Bone marrow (tissue), 2 donors: ENCODE data around the gene HOXB4.

Experiments used
- DNase-seq, 2 donors: peaks; one replicate each; lab custom pipeline; 2025; lab: John Stamatoyannopoulos, UW

The HOXB4 gene

DNA sequence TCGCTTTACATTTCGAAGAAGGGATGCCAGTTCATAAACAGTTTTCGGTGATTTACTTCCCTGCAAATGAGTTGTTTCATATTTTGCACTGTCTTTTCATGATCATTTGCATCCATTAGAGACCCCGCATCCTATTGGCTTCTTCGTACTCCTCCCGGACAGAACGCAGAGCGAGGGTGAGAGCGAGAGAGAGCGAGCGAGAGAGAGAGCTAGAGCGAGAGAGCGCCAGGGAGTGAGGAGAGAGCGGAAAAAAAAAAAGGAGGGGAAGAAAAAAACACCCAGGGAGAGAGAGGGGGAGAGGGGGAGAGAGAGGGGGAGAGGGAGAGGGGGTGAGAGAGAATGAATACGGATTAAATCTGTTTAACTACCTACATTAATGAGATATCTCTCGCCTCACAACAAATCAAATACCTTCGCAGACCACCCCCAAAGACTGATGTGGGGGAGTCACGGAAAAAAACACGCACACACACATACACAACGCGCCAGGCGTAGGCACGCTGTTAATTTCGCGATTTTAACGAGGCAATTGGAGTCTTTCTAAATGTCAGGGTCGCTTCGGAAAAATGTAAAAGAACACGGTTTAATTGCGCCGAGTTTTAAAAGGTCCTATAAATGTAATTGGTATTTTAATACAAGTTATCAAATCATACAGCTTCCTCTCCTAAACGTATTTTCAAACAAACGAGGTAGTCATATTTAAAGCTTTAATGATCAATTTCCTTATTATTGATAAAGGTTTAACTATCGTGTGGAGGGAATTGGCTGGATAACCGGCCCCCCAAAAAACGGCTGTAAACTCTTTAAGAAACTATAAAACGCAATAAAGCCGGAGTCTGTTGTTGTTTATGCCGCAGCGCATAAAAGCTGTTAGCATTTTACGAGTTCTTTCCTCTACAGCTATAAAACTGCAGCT, 37.2 kb upstream of the HOXB4 start, which contains the start of gene HOXB8:
Gene HOXB8 (minus strand): TSS at position 246 of the 916 bp plus-strand sequence. CDS start 588 bp downstream, outside the sequence.
- peak in 1 of 2 donors; percentile 8 for DNase-seq

DNA sequence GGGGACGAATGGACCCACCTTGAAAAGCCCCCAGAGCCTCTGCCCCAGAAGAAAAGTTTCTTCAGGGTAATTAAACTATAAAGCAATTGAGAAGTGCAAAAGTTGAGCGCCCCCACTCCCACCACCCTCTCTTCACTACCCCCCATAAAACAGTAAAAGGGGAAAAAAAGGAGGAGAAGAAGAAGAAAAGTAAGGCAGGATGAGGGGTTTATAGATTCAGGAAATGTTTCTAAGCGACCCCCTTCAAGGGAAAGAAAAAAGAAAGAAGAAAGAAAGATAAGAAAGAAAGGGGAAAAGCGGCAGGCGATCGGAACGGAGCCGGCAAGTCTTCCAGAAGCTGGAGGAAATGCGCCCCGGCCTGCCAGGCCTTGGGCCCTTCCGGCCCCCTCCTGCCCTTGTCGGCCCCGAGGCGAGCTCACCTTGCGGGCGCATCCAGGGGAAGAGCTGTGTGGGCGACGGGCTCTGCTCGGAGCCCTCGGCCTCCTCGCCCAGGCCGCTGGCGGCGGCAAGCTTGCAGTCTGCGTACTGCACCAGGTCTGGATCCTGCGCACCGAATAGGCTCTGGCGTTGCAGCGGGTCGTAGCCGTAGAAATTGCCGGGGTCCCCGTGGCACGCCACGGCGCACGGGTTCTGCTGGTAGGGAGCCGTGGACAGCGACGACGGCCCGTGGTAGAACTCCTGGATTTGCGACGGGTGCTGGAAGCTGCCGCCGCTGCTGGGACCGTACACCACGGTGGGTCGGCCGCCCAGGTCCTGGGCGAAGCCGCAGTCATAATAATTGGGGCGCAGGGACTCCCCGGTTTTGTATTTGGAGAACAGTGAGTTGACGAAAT, 35.9 kb upstream of the HOXB4 start:
- DNase-seq, result peak in 1 of 2 donors; percentile 66

DNA sequence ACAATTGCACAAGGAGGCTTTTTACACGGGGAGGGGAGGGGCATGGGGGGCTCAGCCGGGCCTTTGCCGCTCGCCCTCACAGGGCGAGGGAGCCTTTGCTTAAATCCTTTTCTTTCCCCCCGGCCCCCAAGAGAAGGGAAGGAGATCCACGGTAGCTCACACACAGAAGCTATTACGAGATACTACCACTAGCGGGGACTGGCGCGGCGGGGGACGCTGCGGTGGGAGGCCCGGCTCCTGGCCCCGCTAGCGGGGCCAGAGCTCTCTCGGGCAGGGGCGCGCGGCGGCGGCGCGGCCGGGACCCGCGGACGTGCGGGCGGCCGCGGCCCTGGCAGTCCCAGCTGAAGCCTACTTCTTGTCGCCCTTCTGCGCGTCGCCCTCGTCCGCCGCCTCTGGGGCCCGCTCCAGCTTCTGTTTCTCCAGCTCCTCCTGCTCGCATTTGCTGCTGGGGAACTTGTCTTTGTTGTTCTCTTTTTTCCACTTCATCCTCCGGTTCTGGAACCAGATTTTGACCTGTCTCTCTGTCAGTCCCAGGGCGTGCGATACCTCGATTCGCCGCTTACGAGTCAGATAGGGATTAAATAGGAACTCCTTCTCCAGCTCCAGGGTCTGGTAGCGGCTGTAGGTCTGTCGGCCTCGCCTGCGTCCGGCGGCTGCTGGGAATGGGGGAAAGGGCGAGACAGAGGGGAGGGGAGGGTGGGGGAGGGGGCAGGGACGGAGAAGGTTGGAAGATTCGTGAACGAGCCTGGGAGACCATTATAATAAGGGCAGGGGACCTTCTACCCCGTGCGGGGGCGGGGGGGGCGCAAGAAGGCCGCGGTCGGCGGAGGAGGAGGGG, 34.9 kb upstream of the HOXB4 start:
- DNase-seq, result peak in 1 of 2 donors; percentile 82

- no peak for DNase-seq
Observed at GRCh38 chr17:48612456-48612853, 34.3 kb upstream of the HOXB4 start.

DNA sequence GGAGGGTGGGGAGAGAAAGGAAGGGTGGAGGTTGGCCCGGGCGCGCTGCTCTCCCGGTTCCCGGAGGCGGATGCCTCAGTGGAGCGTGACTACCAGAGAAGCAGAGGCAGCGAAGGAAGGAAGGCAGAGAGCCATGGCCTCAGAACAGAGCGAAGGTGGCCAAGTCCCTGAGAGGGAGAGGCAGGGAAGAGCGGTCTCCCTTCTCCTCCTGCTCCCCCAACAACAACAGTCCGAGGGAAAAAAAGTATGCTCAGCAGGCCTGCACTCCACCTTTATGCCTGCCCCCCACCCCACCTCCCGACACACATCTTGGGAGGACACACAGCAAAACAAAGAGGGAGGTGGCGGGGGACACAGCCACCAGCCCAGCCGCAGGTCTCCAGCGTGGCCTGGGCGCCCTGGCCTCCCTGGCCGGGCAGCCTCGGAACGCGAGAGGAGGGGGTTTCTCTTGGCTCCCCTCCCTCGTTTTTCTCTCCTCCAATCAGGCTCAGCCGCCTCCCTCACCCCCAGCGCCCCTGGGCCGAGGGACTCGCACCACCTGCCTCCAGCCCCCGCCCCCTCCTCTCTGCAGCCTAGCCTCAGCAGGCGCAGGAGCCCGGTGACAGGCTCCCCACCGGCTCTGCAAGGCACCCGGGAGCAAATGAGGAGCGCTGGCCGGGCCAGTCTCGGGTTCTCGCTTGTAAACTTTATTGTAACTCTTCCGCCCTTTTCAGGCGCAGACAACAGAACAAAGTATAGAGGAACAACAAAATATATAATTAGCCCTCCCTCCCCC, 33.7 kb upstream of the HOXB4 start:
- peak in 1 of 2 donors; percentile 34 for DNase-seq

- no peak for DNase-seq
Observed at GRCh38 chr17:48611213-48611612, 33.1 kb upstream of the HOXB4 start.

DNA sequence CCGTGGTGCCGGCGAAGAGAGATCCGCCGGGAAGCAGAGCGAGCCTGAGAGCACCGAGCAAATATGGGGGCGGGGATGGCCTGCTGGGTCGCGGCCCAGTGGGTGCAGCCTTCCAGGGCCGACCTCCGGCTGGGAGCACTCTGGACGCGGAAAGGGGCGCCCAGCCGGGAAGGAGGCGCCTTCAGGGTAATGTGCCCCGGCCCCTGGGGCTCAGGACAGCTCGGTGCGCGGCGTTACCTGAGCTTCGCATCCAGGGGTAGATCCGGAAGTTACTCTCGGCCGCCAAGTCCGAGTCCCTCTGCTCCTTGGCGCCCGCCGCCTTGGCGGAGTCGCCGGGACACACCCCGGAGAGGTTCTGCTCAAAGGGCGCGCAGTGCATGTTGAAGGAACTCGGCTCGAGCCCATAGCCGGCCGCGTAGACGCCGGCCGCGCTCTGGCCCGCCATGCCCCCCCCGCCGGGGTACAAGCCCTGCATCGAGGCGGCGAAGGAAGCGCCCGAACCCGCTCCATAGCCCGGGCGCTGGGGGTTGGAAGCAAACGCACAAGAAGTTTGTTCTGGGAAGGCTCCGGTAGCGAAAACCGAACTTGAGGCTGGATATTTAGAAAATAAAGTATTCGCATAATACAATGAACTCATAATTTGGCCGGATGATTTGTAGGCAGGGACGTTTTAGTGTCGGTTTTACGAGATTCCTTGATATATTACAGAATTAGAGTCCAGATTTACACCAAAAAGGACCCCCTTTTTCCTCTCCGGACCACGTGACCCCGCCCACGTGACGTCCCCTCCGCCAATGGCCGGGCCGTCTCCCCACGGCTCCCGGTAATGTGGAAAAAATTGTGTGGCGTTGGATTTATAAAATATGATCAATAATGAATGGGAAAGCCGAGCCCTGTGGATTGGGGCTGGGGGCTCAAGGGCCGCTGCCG, 32.4 kb upstream of the HOXB4 start, which contains the start of gene HOXB7:
Gene HOXB7 (minus strand): TSS at position 736 of the 930 bp plus-strand sequence. CDS start 99 bp downstream, at position 637.
- DNase-seq, result peak in 1 of 2 donors; percentile 70

GRCh38 chr17:48609759-48610281, 31.7 kb upstream of the HOXB4 start:
- no peak for DNase-seq

GRCh38 chr17:48609033-48609432, 30.9 kb upstream of the HOXB4 start:
- no peak for DNase-seq

GRCh38 chr17:48608494-48608834, 30.3 kb upstream of the HOXB4 start:
- no peak for DNase-seq

GRCh38 chr17:48606892-48607614, 28.9 kb upstream of the HOXB4 start:
- no peak for DNase-seq

DNA sequence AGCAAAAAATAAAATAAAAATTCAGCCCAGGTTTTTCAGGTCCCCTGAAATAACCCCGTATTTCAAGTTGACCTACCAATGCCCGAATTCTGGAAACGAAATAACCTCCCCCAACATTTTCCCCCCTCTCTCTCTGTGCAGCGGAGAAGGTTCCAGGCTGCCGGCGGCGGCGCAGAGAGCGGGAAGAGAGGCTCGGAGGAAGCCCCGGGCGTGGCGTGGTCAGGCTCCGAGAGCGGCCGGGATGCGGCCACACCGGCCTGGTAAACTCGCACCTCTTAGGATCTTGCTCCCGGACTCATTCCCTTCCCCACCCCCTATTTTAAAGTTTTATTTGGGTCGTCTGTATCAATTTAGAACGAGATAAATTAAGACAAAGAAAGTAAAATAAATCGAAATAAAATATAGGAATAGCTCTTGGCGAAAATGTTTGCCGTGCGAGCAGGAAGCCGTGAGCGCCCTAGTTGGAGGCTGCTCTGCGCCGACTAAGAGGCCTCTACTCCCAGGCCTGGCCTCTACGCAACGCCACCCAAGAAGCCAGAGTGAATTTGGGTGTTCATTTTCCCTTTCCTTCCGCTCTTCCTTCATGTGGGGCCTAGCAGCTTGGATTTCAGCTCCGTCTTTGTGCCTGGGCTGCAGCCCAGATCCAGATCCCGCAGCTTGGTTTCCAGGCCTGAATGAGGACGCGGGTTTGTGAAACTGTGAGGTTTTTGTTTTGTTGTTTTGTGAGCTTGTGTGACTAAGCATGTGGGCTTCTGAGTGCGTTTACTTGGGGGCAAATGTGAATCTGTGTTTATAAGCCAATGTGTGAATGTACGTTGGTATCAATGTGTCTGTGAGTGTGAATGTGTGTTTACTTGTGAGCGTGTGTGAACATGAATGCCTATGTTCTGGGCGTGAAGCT, 28.1 kb upstream of the HOXB4 start:
- DNase-seq, result no peak

GRCh38 chr17:48605409-48605919, 27.3 kb upstream of the HOXB4 start:
- no peak for DNase-seq

GRCh38 chr17:48604770-48605329, 26.7 kb upstream of the HOXB4 start, which contains the start of gene HOXB6:
Gene HOXB6 (minus strand): TSS chr17:48604986. CDS start chr17:48598150, 6,836 bp downstream.
- DNase-seq, result no peak

DNA sequence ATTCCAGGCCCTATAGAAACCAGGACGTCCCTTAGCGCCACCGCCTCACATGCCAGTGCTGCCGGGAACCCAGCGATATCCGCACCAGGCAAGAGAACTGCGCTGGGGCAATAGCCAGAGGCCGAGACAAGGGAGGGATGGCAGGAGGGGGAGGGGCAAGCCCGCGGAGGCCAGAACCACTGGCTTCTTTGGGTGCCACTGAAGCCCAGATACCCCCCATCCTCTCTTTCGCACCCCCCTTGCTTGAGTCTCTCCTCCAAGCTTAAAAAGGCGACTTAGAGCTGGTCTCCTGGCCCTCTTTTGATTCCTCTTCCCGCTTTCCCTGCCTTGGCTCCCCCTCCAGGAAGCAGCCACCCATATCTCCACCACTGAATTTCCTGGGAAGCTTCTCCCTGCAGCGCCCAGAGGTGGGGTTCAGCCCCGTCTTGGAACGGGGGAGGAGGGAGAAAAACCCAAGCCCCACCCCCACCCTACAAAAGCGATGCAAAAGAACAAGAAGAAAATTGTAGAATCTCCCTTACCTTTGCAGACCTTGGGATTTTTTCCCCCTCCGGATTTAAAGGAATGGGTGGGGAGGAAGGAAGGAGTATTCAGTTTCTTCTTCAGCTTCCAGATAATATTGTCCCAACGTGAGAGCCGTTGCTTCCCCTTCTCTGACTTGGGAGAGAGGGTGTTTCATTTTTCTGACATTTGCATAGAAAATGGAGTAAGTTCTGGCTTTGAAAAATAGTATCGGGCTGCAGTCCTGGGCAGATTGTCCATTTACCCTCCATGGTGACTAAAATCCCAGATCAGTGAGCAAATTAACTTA, 26.0 kb upstream of the HOXB4 start:
- DNase-seq, result no peak
